Uterus (tissue), 4 donors: ENCODE results near the gene C1orf21. TPM values are rescaled to one million over a fixed set of nuclear protein-coding genes. Genes with fewer than 3 reads are reported as not detected.
A peak's percentile ranks its signal among the peaks of the same experiment; 100 is the strongest.

Experiments used
- DNase-seq, 2 donors: peaks; one replicate each; pipeline ENCODE4 v3.0.0-alpha.2; 2019 to 2020
- H3K27ac ChIP-seq, 2 donors: fragments of 200-600 bp; sonication (generic); 1 replicate in 1 of 2; 2 replicates in 1 of 2; pipeline ENCODE4 v1.5.1; 2016 to 2018
- H3K27me3 ChIP-seq, 2 donors: fragments of 200-600 bp; sonication (generic); one replicate each; pipeline ENCODE4 v1.5.1; 2018 to 2019; ENCODE audit warnings: control low read depth in 1 of 2
- H3K36me3 ChIP-seq, 2 donors: fragments of 200-600 bp; sonication (generic); one replicate each; pipeline ENCODE4 v1.5.1; 2019; ENCODE audit warnings: control low read depth in 1 of 2
- H3K4me1 ChIP-seq, 2 donors: fragments of 200-600 bp; sonication (generic); one replicate each; pipeline ENCODE4 v1.5.1; 2018 to 2019; ENCODE audit warnings: control low read depth in 1 of 2
- H3K4me3 ChIP-seq, 2 donors: fragments of 200-600 bp; sonication (generic); 1 replicate in 1 of 2; 2 replicates in 1 of 2; pipeline ENCODE4 v1.5.1; 2018 to 2019; ENCODE audit warnings: mild to moderate bottlenecking in 1 of 2
- H3K9me3 ChIP-seq, 2 donors: fragments of 200-600 bp; sonication (generic); one replicate each; pipeline ENCODE4 v1.5.1; 2019; ENCODE audit warnings: control low read depth in 1 of 2
- POLR2A ChIP-seq, 2 donors: fragments of 450-650 bp; IDR thresholded peaks; one replicate each; pipeline ENCODE4 v1.6.1; 2016; ENCODE audit warnings: antibody characterized with exemption in 2 of 2, mild to moderate bottlenecking in 1 of 2, moderate library complexity in 1 of 2
- intact Hi-C: fragments of 100-400 bp; cut with DNase I; formaldehyde crosslinking; loops from one replicate; pipeline ENCODE4 v1.15.1; 2023; ENCODE audit warnings: low total_unique reads
- total RNA-seq, 4 donors: library from RNA; depleted of rRNA in 3 of 4; stranded (reverse); fragments of >200 nt in 3 of 4; gene quantifications; one replicate each; pipeline versions ENCODE4 v1.1.0 to v1.2.4, GENCODE V29; 2014 to 2023
- TF ChIP-seq, protein P1 (sequence below), 4 experiments: fragments of 200-600 bp in 2 of 4; fragments of 450-650 bp in 2 of 4; sonication (generic) in 2 of 4; IDR thresholded peaks; one replicate each; pipeline ENCODE4 v1.5.1; 2016 to 2019; ENCODE audit warnings: antibody characterized with exemption in 4 of 4, mild to moderate bottlenecking in 2 of 4, moderate library complexity in 1 of 4
- donor health status: DM: yes; HTN: yes; CAD: no.

The C1orf21 gene
- total RNA-seq, 4 donors from 2014 or later, result 15.0 to 71.0 (median 44.5) TPM

DNA sequence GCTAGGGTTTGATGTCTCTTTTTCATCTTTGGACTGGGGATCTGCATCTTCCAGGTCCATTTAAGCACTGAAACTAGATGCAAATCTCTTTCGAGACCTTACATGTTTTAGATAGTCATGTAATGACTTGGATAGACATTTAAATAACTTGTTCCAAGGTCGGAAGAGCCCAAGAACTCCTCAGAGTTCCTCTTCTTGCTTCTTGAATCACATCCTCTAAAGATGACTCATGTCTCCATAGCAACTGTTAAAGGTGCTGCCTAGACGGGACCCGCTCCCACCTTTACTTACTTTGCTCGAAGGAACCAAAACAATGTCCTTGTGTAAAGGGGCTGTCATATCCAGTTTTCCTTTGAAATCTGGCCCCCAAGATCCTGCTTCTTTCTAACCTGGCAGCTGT is 237.8 kb downstream of the C1orf21 start:
- Histone ChIP-seq H3K4me1 (peaks cover 0 to 13% of the 10 kb centered on the region in 2 donors), H3K9me3 (no peaks in the 10 kb centered on the region), H3K27me3 (no peaks in the 10 kb centered on the region), H3K36me3 (no peaks in the 10 kb centered on the region), H3K4me3 (no peak overlapping the region), H3K27ac (peak overlapping the region; percentile 90 to 93)
- no peak for TF ChIP-seq POLR2A (IDR thresholded peaks at IDR 0.05)
- TF ChIP-seq, protein P1, sequence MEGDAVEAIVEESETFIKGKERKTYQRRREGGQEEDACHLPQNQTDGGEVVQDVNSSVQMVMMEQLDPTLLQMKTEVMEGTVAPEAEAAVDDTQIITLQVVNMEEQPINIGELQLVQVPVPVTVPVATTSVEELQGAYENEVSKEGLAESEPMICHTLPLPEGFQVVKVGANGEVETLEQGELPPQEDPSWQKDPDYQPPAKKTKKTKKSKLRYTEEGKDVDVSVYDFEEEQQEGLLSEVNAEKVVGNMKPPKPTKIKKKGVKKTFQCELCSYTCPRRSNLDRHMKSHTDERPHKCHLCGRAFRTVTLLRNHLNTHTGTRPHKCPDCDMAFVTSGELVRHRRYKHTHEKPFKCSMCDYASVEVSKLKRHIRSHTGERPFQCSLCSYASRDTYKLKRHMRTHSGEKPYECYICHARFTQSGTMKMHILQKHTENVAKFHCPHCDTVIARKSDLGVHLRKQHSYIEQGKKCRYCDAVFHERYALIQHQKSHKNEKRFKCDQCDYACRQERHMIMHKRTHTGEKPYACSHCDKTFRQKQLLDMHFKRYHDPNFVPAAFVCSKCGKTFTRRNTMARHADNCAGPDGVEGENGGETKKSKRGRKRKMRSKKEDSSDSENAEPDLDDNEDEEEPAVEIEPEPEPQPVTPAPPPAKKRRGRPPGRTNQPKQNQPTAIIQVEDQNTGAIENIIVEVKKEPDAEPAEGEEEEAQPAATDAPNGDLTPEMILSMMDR (IDR thresholded peaks at IDR 0.05), result no peak
- no peak for DNase-seq
- intact Hi-C loops, result no loop called here

DNA sequence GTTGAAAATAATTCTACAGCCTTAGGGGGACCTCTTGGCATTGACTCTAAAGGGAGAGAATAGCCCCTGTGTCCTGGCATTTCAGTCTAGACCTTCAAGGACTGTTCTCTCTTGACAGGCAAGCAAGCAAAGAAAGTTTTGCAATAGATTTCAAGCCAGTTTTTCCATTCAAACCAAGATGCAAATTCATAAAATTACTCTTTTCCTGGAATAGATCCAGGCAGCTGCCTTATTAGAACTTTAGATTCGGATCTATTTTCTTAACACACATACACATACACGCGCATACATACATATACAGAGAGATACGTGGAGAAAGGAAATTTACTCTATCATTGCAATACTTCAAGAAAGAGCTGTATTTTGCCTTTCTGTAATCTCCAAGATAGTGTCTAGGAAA is 238.4 kb downstream of the C1orf21 start:
- no peak for TF ChIP-seq POLR2A (IDR thresholded peaks at IDR 0.05)
- TF ChIP-seq, protein P1 (IDR thresholded peaks at IDR 0.05), result no peak
- H3K36me3 ChIP-seq, result no peaks in the 10 kb centered on the region
- no peaks in the 10 kb centered on the region for H3K27me3 ChIP-seq
- peak overlapping the region in 1 of 2 donors; percentile 90 for H3K27ac ChIP-seq
- H3K4me3 ChIP-seq, result no peak overlapping the region
- no peak for DNase-seq
- no peaks in the 10 kb centered on the region for H3K9me3 ChIP-seq
- peaks cover 0 to 13% of the 10 kb centered on the region in 2 donors for H3K4me1 ChIP-seq
- intact Hi-C loops, result no loop called here

DNA sequence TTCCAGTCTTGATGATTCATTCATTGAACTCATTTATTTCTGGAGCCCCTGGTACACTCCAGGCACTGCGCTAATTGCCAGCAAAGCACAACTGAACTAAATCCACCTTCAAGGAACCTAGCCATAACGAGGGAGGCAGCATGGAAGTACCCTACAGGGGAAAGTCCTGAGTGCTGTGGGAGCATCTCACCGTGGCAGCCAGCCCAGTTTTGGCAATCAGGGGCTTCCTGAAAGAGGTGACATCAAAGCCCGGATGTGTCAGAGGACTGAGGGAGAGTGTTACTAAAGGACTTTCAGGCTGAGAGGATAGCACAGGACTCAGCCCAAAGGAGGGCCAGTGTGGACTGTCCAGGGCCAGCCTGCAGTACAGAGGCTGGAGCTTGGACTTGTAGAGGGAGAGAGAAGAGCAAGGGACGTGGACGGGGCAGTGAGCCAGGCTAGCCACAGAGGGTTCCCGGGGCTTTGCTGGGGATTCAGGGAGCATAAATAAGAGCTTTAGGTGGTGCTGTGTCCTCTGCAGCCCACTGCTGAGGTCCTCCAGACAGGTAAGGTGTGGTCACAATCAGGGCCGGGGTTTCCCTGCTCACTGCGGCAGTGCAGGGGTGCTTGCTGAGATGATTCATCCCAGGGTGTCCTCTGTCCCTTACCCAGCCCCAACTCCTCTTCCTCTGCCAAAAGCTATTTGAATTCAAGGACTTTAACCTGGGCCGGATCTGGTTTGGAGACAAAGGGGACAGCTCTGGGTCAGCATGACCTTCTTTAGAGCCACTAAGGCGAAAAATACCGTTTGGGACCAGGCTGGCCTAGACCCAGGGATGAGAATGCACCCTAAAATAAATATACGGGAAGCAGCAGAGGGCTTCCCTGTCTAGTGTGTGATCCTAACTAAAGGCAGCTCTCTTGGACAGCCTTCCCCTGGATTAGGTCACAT is 239.5 kb downstream of the C1orf21 start:
- peak overlapping the region; percentile 20 to 90 for H3K27ac ChIP-seq
- no peaks in the 10 kb centered on the region for H3K27me3 ChIP-seq
- peaks cover 0 to 13% of the 10 kb centered on the region in 2 donors for H3K4me1 ChIP-seq
- intact Hi-C loops, result no loop called here
- peak in 1 of 2 donors; percentile 33 for DNase-seq
- H3K4me3 ChIP-seq, result no peak overlapping the region
- no peaks in the 10 kb centered on the region for H3K36me3 ChIP-seq
- H3K9me3 ChIP-seq, result no peaks in the 10 kb centered on the region
- no peak for TF ChIP-seq POLR2A (IDR thresholded peaks at IDR 0.05)
- TF ChIP-seq, protein P1 (IDR thresholded peaks at IDR 0.05), result no peak

DNA sequence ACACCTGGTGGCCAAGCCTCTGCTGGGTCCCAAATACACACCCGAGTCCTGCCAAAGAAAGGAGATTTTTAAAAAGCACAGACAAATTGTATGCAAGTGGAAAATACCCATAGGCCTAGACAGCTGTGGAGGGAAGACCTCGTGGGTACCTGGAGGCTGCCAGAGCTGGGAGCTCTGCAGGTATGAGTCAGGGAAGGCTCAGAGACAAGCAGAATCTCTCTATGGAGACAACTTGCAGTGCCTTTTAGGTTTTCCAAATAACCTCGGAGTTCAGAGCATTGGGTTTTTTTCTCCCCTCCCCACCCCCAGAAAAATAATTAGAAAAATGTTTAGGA is 240.1 kb downstream of the C1orf21 start:
- intact Hi-C loops, result no loop called here
- H3K9me3 ChIP-seq, result no peaks in the 10 kb centered on the region
- H3K27ac ChIP-seq, result peak overlapping the region; percentile 20 to 90
- no peaks in the 10 kb centered on the region for H3K27me3 ChIP-seq
- peaks cover 0 to 13% of the 10 kb centered on the region in 2 donors for H3K4me1 ChIP-seq
- no peak overlapping the region for H3K4me3 ChIP-seq
- no peaks in the 10 kb centered on the region for H3K36me3 ChIP-seq
- no peak for DNase-seq
- no peak for TF ChIP-seq POLR2A (IDR thresholded peaks at IDR 0.05)
- TF ChIP-seq, protein P1 (IDR thresholded peaks at IDR 0.05), result no peak

DNA sequence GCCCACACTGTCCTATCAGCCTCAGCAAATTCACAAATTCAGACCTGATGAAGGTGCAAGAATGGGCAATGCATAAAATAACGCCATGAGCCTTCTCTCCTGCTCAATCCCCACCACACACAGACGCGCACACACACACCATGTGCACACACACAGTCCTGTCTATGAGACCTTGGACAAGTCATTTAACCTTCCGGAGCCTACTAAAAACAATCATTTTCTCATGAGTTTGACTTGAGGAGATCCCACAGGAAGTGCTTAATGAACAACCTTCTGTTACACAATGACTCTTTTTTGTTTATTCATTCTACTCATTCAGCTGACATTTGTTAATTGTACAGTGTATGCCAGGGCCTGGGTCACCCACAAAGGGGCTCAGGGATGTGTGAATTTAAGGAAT is 242.4 kb downstream of the C1orf21 start:
- Histone ChIP-seq H3K27ac (peak overlapping the region; percentile 42 to 75), H3K27me3 (no peaks in the 10 kb centered on the region), H3K4me3 (no peak overlapping the region), H3K4me1 (no peaks in the 10 kb centered on the region), H3K9me3 (no peaks in the 10 kb centered on the region), H3K36me3 (no peaks in the 10 kb centered on the region)
- DNase-seq, result no peak
- intact Hi-C loops, result no loop called here
- TF ChIP-seq, protein P1 (IDR thresholded peaks at IDR 0.05), result no peak
- no peak for TF ChIP-seq POLR2A (IDR thresholded peaks at IDR 0.05)
